Calu3 (cell line): ENCODE data around the gene BORCS8. TPM values are rescaled to one million over a fixed set of nuclear protein-coding genes. Genes with fewer than 3 reads are reported as not detected.

Experiments used
- BruUV-seq: library from RNA; stranded (reverse); fragments of 400-500 nt; replicated peaks from 2 replicates; lab custom pipeline; 2021; lab: Mats Ljungman, UMichigan
- CTCF ChIA-PET: fragments of 300-600 bp; sonication (Branson Sonifier 250); formaldehyde crosslinking; loops from one replicate; lab custom pipeline; 2022; ENCODE audit warnings: antibody characterized with exemption; lab: Charles Lee
- DNase-seq: peaks from one replicate; pipeline ENCODE4 v3.0.0; 2022
- H3K27ac Mint-ChIP-seq: one replicate; pipeline ENCODE4 v1.8.0; 2022; ENCODE audit warnings: mixed read lengths; ENCODE audit not compliant: unreplicated experiment
- H3K27me3 Mint-ChIP-seq: one replicate; pipeline ENCODE4 v1.8.0; 2022; ENCODE audit warnings: mixed read lengths; ENCODE audit not compliant: unreplicated experiment
- H3K36me3 Mint-ChIP-seq: one replicate; pipeline ENCODE4 v1.8.0; 2022; ENCODE audit warnings: mild to moderate bottlenecking, moderate library complexity, mixed read lengths; ENCODE audit not compliant: insufficient read depth, unreplicated experiment
- H3K4me1 Mint-ChIP-seq: one replicate; pipeline ENCODE4 v1.8.0; 2022; ENCODE audit warnings: mild to moderate bottlenecking, low read depth, mixed read lengths; ENCODE audit not compliant: unreplicated experiment
- H3K4me3 Mint-ChIP-seq: one replicate; pipeline ENCODE4 v1.8.0; 2022; ENCODE audit warnings: mild to moderate bottlenecking, low read depth, moderate library complexity, mixed read lengths; ENCODE audit not compliant: unreplicated experiment
- H3K9me3 Mint-ChIP-seq: one replicate; pipeline ENCODE4 v1.8.0; 2022; ENCODE audit warnings: low read depth, mixed read lengths; ENCODE audit not compliant: unreplicated experiment
- CTCF ChIP-seq: fragments of 200-600 bp; IDR thresholded peaks from one replicate; pipeline ENCODE4 v1.8.0; 2022; ENCODE audit warnings: antibody characterized with exemption; ENCODE audit not compliant: unreplicated experiment
- intact Hi-C: fragments of 100-400 bp; cut with micrococcal nuclease; formaldehyde crosslinking; loops from one replicate; pipeline ENCODE4 v1.10.0; 2022; ENCODE audit not compliant: unreplicated experiment
- total RNA-seq: library from RNA; stranded (reverse); gene quantifications from 2 replicates; pipeline ENCODE4 v1.2.3, GENCODE V29; 2022

The BORCS8 gene
- total RNA-seq, 1 experiment from 2014 or later, result 26.3 TPM

- intact Hi-C loops, result no loop called here
- H3K36me3 Mint-ChIP-seq, result no peaks in the 10 kb centered on the region
- peaks cover 17% of the 10 kb centered on the region for H3K27me3 Mint-ChIP-seq
- H3K4me1 Mint-ChIP-seq, result no peaks in the 10 kb centered on the region
- no peak overlapping the region for H3K4me3 Mint-ChIP-seq
- no peak for TF ChIP-seq CTCF
- CTCF ChIA-PET, result no interaction called here
- no TSS peak for BruUV-seq
- no peak overlapping the region for H3K27ac Mint-ChIP-seq
- no peaks in the 10 kb centered on the region for H3K9me3 Mint-ChIP-seq
- DNase-seq, result no peak
These were observed 27.0 kb upstream of the BORCS8 start for GRCh38 chr19:19218911-19219310.

GRCh38 chr19:19217099-19217498 lies 25.1 kb upstream of the BORCS8 start:
- Mint-ChIP-seq H3K27me3 (peaks cover 30% of the 10 kb centered on the region), H3K4me3 (no peak overlapping the region), H3K9me3 (no peaks in the 10 kb centered on the region), H3K4me1 (no peaks in the 10 kb centered on the region), H3K36me3 (no peaks in the 10 kb centered on the region), H3K27ac (no peak overlapping the region)
- no peak for TF ChIP-seq CTCF
- intact Hi-C loops, result no loop called here
- DNase-seq, result no peak
- CTCF ChIA-PET, result no interaction called here
- no TSS peak for BruUV-seq

GRCh38 chr19:19215792-19216191 lies 23.8 kb upstream of the BORCS8 start:
- H3K4me3 Mint-ChIP-seq, result no peak overlapping the region
- H3K27me3 Mint-ChIP-seq, result peaks cover 39% of the 10 kb centered on the region
- BruUV-seq, result no TSS peak
- no peaks in the 10 kb centered on the region for H3K4me1 Mint-ChIP-seq
- CTCF ChIA-PET, result no interaction called here
- no peaks in the 10 kb centered on the region for H3K36me3 Mint-ChIP-seq
- TF ChIP-seq CTCF, result no peak
- intact Hi-C loops, result no loop called here
- H3K9me3 Mint-ChIP-seq, result no peaks in the 10 kb centered on the region
- no peak for DNase-seq
- no peak overlapping the region for H3K27ac Mint-ChIP-seq

GRCh38 chr19:19214892-19215291 lies 22.9 kb upstream of the BORCS8 start:
- peak; percentile 47 for DNase-seq
- no peaks in the 10 kb centered on the region for H3K9me3 Mint-ChIP-seq
- CTCF ChIA-PET, result no interaction called here
- intact Hi-C loops, result no loop called here
- H3K27me3 Mint-ChIP-seq, result peaks cover 46% of the 10 kb centered on the region
- H3K4me1 Mint-ChIP-seq, result no peaks in the 10 kb centered on the region
- no peak overlapping the region for H3K27ac Mint-ChIP-seq
- TF ChIP-seq CTCF, result no peak
- H3K4me3 Mint-ChIP-seq, result no peak overlapping the region
- no peaks in the 10 kb centered on the region for H3K36me3 Mint-ChIP-seq
- BruUV-seq, result no TSS peak

GRCh38 chr19:19214159-19214490 lies 22.2 kb upstream of the BORCS8 start:
- Mint-ChIP-seq H3K4me3 (no peak overlapping the region), H3K27ac (no peak overlapping the region), H3K27me3 (peaks cover 52% of the 10 kb centered on the region), H3K36me3 (no peaks in the 10 kb centered on the region), H3K9me3 (no peaks in the 10 kb centered on the region), H3K4me1 (no peaks in the 10 kb centered on the region)
- BruUV-seq, result no TSS peak
- no peak for TF ChIP-seq CTCF
- DNase-seq, result no peak
- CTCF ChIA-PET, result no interaction called here
- intact Hi-C loops, result no loop called here
